ENCODE results near the gene MICALL2.

The MICALL2 gene

GRCh38 chr7:1411414-1411813 lies 47.9 kb downstream of the MICALL2 start:
- DNase-seq, result no peak

GRCh38 chr7:1410992-1411391 lies 48.3 kb downstream of the MICALL2 start:
- DNase-seq, result no peak

- no peak for DNase-seq
Observed at GRCh38 chr7:1409555-1409954, 49.7 kb downstream of the MICALL2 start.

- DNase-seq, result no peak
Observed at GRCh38 chr7:1408466-1408865, 50.8 kb downstream of the MICALL2 start.

GRCh38 chr7:1407892-1408291 lies 51.4 kb downstream of the MICALL2 start:
- DNase-seq, result no peak

GRCh38 chr7:1404898-1405548 lies 54.2 kb downstream of the MICALL2 start:
- DNase-seq, result no peak

- no peak for DNase-seq
Observed at GRCh38 chr7:1404460-1404809, 54.8 kb downstream of the MICALL2 start.

- DNase-seq, result no peak
Observed at GRCh38 chr7:1403638-1404459, 55.4 kb downstream of the MICALL2 start.

- no peak for DNase-seq
Observed at GRCh38 chr7:1402791-1403637, 56.3 kb downstream of the MICALL2 start.

GRCh38 chr7:1402110-1402790 lies 57.0 kb downstream of the MICALL2 start:
- DNase-seq, result no peak

GRCh38 chr7:1401011-1401410 lies 58.3 kb downstream of the MICALL2 start:
- DNase-seq, result no peak

- no peak for DNase-seq
Observed at GRCh38 chr7:1400371-1400770, 58.9 kb downstream of the MICALL2 start.

GRCh38 chr7:1397491-1398327 lies 61.6 kb downstream of the MICALL2 start:
- DNase-seq, result no peak

GRCh38 chr7:1396195-1396594 lies 63.1 kb downstream of the MICALL2 start:
- no peak for DNase-seq

- no peak for DNase-seq
Observed at GRCh38 chr7:1395211-1396070, 63.8 kb downstream of the MICALL2 start.

- DNase-seq, result no peak
Observed at GRCh38 chr7:1394371-1394770, 64.9 kb downstream of the MICALL2 start.

GRCh38 chr7:1393421-1393820 lies 65.8 kb downstream of the MICALL2 start:
- DNase-seq, result no peak

- DNase-seq, result no peak
Observed at GRCh38 chr7:1392556-1392955, 66.7 kb downstream of the MICALL2 start.

GRCh38 chr7:1391449-1391848 lies 67.8 kb downstream of the MICALL2 start:
- DNase-seq, result no peak

- no peak for DNase-seq
Observed at GRCh38 chr7:1388703-1389335, 70.5 kb downstream of the MICALL2 start.
